Right kidney (tissue), 1 donor: ENCODE data around the gene LIN7B.
"Not testable (repeated sequence)": the region's sequence is repeated elsewhere in the genome, so short reads cannot be mapped to it uniquely, and the experiment has no call there.

ENCODE experiments used
- DNase-seq: peaks from one replicate; pipeline ENCODE4 v3.0.0-alpha.2; 2016

LIN7B gene

DNA sequence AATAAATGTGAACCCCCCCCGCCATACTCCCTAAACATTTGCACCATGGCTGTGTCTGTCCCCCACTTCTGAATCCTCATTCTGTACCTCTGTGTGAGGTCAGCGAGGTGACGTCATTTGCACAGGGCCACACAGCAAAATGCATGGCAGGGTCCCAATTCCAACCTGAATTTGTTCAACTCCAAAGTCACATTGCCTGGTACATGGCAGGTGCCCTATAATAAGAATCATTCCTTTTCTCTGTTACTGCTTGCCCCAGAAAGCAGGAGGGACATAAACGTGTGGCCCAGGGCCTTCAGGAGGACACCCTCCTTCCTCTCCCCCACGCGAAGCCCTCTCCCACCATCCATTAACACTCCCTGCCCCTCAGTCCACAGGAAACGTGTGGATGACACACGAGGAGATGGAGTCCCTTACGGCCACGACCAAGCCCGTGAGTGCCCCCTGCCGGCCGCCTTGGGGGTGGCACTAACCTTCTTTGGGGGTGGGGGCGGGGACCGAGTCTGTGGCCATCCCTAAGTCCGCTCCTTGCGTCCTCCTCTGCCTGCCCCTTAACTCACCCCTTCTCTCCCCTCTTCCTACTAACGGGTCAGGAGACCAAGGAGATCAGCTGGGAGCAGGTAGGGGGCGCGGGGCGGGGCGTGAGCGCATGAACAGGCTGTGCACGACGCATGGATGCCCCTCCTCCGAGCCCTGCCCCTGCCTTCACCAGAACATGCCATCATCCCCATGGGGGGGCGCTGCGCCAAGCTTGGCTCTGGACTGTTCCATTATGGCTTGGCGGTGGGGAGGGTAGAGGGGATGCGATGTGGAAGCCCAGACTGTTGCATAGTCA, 31.6 kb downstream of the LIN7B start:
- DNase-seq = peak; percentile 80

- DNase-seq = not testable (repeated sequence)
These were observed 32.2 kb downstream of the LIN7B start for GRCh38 chr19:49146408-49146770.

DNA sequence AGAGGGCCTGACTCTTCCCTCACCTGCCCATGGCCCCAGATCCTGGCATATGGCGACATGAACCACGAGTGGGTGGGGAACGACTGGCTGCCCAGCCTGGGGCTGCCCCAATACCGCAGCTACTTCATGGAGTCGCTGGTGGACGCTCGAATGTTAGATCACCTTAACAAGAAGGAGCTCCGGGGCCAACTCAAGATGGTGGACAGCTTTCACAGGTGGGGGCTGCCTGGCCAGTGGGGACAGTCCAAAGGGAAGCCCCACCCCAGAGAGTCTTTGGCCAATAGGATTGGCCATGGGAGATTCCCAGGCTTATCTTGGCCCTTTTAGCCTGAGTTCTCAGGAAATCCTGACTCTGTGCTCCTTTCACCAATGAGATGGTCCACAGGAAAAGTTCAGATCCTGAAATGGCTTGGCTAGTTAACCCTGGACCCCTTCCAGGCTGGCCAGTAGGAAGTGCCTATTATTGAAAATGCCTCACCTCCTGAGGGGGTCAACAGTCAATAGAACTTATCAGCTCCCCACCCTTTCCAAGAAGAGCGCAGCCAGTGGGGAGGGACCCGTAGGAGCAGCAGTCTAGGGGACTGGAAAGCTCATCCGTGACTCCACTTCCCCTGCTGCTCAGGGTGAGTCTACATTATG, 34.0 kb downstream of the LIN7B start:
- DNase-seq = no peak

GRCh38 chr19:49148784-49149651, 34.8 kb downstream of the LIN7B start:
- peak; percentile 86 for DNase-seq

DNA sequence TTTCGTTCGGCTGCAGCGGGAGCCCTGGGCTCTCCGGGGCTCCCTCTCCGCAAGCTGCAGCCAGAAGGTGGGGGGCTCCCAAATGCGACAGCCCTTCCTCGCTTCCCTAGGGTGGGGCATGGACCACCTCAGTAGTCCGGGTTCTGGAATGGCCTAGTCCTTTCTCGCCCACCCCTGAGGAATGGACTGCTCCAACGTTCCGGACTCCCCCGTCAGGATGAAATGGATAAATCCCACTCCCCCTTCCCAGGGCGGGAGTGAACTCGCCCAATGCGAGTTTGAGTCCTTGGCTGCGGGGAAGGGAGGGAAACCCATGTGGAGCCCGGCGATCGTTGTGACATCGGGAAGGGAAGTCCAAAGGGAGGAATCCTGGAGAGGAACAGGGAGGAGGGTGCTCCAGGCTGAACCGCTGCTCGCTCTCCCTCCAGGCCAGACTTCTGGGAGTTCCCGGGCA, 35.5 kb downstream of the LIN7B start:
- no peak for DNase-seq

DNA sequence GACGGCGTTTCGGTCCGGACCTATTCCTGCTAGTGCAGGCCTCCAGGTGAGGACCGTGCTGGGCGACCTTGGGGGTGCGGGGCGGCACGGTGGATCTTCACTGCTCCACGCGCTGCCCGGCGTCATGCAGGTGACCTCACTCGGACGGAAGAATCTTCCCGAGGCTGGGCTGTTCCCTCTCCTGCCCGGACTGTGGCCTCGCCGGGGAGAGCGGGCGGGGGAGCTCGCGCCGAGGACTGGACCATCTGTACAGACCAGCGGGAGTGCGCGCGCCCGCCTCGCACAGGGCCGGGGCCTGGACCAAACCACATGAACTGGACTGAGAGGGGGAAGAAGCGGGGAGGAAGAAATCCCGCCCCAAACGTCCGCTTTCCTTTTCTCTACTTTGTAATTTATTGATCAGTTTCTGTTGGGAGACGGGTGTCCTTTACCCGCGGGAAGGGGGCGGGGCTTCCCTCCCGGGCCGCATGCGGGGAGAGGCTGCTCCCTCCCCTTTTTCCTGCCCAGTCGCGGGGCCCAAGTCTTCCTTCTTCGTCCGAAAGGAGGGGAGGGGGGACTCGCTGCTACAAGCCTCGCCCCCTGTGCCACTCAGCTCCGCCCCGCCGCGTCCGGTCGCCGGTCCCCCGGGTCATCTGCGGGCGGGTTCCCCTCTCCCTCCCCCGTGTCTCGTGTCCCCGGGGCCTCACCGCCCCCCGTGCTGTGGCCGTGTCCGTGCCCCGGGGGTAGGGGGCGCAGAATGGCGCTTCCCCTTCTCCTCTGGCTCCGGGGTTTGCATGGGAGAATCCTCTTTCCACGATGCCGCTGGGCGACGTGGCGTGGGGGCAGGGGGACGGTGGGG, 36.2 kb downstream of the LIN7B start:
- DNase-seq = peak; percentile 100

DNA sequence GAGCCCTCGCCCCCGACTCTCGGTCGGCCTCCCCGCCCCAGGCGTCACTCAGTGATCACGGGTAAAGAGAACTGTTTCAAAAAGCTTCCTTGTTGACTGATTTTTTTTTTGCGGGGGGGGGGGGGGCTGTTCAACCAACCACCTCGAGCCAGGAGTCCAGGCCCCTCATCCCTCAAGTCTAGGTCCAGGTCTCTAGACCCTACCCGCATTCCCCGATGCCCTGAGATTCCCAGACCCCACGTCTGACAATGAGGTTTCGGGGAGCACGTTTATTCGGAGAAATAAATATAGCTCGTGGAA, 36.7 kb downstream of the LIN7B start:
- DNase-seq = no peak

GRCh38 chr19:49151267-49152118, 37.3 kb downstream of the LIN7B start:
- DNase-seq = no peak

DNA sequence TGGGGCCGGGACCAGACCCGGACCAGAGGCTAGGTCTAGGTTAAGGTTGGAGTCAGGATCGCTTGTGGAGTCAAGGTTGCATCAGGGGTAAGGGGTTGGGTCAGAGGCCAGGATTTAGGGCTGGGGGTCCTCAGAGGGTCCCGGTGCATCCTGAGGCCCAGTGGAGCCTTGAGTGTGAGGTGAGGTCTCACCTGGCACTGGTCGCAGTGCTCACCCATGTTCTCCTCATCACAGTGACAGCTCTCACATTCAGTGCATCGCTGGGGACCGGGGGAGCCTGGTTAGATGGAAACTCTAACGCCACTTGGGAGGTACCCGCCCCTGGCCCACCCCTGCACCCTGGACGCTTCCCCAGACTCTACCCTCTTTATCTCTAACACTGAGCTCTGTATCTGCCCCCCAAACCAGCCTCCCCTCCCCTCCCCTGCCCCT, 38.0 kb downstream of the LIN7B start:
- DNase-seq = no peak

GRCh38 chr19:49153167-49153809, 39.1 kb downstream of the LIN7B start:
- no peak for DNase-seq

DNA sequence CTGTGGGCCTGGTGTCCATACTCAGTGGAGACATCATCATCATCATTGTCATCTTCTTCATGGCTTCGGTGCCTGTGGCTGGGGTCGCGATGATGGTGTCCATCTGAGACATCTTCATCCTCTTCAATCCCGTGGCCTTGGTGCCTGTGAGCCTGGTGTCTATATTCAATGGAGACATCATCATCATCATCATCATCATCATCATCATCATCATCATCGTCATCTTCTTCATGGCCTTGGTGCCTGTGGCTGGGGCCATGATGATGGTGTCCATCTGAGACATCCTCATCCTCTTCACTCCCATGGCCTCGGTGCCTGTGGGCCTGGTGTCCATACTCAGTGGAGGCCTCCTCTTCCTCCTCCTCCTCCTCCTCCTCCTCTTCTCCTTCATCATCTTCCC, 40.1 kb downstream of the LIN7B start:
- no peak for DNase-seq

- peak; percentile 68 for DNase-seq
These were observed 41.0 kb downstream of the LIN7B start, which contains the start of gene HRC for GRCh38 chr19:49155005-49155819. HRC (minus strand) TSS chr19:49155396; CDS start chr19:49155237, 159 bp downstream.

DNA sequence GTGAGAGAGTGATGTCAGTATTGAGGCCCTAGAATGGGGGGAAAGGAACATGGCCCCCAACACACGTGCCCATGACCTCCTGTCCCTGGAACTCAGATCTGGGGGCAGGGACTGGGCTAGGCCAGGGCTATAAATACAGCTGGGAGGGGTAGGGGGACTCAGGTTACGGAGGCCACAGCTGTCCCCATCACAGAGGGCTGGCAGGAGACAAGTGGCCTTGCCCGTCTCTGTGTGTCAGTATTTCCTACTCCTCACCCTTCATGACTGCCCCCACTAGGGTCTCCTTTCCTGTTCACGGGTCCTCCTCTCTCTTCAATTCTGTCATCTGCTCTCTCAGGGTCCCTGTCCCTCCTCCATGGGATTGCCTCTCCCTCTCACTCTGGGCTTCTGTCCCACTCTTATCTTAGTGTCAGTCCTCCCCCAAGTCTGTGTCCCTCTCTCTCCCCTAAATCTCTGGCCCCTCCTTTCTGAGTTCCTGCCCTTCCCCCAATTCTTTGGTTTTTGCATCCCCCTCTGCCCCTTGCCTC, 41.7 kb downstream of the LIN7B start:
- DNase-seq = peak; percentile 56

- DNase-seq = peak; percentile 76
These were observed 43.5 kb downstream of the LIN7B start, which contains the start of gene TRPM4 for GRCh38 chr19:49157445-49158224. TRPM4 (plus strand) TSS chr19:49157792; CDS start chr19:49157867, 75 bp downstream.

GRCh38 chr19:49160450-49161189, 46.5 kb downstream of the LIN7B start:
- DNase-seq = no peak

DNA sequence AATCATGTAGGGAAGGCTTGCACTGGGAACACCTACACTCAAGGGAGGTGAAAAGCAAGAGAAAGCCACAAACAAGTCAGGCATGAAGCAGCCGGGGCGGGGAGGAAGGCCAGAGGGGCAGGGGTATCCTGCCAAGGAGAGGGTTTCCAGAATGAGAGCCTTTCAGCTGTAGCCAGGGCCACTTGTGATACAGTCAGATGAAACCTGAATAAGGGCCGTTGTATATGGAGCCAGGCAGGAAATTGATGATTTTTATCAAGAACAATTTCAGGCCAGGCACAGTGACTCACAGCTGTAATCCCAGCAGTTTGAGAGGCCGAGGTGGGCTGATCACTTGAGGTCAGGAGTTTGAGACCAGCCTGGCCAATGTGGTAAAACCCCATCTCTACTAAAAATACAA, 47.8 kb downstream of the LIN7B start:
- DNase-seq = no peak

- DNase-seq = no peak
These were observed 51.1 kb downstream of the LIN7B start for GRCh38 chr19:49165111-49165750.
